ENCODE results near the gene TMEM9.

DNA sequence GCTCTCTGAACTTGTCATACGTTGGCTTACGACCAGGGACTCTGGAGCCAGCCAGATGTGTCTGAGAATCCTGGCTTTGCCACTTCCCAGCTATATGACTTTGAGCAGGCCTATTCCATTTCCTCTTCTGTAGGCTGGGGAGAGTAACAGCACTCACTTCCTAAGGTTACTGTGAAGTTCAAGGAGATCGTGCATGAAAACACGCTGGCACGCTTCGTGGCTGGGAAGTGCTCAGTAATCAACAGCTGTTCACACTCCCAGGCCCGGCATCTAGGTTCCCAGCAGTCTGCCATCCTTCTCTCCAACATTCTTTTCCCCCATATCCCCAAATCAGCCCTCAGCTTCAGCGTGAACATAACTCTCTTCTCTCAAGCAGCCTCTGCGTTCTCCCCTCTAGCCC, 29.3 kb downstream of the TMEM9 start:
- TF ChIP-seq, protein P1, sequence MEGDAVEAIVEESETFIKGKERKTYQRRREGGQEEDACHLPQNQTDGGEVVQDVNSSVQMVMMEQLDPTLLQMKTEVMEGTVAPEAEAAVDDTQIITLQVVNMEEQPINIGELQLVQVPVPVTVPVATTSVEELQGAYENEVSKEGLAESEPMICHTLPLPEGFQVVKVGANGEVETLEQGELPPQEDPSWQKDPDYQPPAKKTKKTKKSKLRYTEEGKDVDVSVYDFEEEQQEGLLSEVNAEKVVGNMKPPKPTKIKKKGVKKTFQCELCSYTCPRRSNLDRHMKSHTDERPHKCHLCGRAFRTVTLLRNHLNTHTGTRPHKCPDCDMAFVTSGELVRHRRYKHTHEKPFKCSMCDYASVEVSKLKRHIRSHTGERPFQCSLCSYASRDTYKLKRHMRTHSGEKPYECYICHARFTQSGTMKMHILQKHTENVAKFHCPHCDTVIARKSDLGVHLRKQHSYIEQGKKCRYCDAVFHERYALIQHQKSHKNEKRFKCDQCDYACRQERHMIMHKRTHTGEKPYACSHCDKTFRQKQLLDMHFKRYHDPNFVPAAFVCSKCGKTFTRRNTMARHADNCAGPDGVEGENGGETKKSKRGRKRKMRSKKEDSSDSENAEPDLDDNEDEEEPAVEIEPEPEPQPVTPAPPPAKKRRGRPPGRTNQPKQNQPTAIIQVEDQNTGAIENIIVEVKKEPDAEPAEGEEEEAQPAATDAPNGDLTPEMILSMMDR (IDR thresholded peaks at IDR 0.05 in 8 of 11, conservative IDR thresholded peaks at IDR 0.05 in 3 of 11), result no peak
- TF ChIP-seq POLR2A (IDR thresholded peaks at IDR 0.05), result no peak
